Measurements from ENCODE around the gene PARN.

PARN gene

DNA sequence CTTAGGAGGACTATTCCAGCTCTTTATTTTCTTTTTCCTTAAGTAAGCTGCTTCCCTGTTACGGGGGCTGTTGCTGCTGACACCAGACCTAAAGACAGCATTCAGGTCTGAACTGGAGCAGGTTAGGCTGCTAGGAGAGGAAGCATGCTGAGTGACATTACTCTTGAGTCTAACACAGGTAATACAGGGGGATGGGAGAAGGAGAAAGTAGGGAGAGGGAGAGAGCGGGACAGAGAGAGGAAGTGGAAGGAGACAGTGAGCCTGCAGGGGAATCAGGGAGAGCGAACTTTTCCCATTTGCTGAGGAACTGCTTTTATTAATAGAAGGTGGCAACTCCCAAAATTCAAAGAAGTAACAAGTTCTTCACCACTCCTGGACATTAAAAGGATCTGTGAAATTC is 130.9 kb downstream of the PARN start:
- no peak for DNase-seq (ENCODE audit: low spot score)

DNA sequence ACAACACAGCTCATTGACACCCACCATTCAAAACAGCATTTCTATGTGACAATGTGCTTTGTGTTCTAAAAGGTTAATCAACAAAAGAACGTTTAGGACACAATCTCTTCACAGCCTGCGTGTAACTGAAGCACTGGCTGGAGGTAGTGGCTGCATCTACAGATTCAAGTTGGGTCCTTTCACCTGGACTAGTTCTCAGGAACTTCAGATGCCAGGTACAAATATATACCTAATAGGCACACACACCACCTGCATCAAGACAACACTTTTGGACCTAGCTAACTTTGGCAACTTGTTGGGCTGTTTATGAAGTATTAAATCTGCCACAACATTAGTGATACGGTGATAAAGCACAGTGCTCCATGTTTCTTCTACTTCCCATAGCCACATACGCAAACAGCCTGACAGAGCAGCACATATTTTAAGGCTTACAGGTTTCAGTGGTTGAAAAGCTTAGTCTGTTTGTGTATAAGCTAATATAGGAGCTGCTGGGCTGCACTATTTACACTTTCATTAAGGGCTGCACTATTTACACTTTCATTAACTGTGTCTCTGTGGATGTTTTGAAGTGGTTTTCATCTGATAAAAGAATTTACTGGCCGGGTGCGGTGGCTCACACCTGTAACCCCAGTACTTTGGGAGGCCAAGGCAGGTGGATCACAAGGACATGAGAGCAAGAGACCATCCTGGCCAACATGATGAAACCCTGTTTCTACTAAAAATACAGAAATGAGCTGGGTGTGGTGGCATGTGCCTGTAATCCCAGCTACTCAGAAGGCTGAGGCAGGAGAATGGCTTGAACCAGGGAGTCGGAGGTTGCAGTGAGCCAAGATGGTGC is 132.6 kb downstream of the PARN start:
- no peak for DNase-seq (ENCODE audit: low spot score)

DNA sequence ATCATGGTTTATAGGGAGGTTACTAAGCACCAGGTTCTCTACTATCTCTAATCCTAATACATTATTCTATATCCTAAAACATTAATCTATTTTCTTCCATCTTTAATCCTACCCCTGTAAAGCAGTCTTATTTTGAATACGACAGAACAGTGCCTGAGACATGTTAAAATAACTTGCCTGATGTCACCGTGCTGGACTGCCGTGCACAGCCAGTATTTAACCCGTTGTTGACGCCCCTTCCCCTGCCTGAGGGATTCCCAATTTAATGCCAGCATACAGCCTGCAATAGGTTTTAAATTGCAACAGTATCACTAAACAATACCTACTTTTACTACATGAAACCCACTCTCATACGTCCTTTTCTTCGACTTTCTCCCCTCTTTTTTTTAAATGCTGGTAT is 133.3 kb downstream of the PARN start:
- DNase-seq (ENCODE audit: low spot score) = no peak

DNA sequence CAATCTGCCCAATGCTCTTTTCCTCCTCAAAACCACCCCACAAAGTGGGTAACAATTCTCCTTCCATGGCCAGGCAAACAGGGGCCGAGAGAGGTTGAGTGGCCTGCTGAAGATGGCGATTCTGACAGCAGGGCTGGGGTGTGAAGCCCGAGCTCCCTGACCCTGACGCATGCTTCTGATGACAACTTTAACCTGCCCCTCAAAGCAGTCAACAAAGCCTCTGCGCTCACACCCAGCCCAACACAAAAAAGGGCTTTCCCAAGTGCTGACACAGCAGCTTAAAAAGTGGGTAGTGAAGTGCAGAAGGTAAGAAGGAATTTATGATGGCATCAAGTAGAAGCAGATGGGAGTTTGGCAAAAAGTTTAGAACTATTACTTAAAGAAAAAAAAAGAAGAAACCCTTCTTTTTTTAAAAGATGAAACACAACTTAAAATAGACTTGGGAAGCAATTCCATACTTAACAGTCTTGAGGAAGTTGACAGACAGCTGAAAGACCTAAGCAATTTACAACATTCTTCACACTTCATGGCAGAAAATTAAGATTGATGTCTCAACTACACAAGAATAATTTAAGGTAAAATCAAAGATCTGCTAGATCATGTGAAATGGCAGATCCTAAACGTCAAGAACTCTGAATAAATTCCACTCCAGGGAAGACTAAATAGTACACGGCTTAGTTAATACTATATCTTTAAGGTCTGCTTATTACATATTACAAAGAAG is 133.9 kb downstream of the PARN start:
- DNase-seq (ENCODE audit: low spot score) = no peak

DNA sequence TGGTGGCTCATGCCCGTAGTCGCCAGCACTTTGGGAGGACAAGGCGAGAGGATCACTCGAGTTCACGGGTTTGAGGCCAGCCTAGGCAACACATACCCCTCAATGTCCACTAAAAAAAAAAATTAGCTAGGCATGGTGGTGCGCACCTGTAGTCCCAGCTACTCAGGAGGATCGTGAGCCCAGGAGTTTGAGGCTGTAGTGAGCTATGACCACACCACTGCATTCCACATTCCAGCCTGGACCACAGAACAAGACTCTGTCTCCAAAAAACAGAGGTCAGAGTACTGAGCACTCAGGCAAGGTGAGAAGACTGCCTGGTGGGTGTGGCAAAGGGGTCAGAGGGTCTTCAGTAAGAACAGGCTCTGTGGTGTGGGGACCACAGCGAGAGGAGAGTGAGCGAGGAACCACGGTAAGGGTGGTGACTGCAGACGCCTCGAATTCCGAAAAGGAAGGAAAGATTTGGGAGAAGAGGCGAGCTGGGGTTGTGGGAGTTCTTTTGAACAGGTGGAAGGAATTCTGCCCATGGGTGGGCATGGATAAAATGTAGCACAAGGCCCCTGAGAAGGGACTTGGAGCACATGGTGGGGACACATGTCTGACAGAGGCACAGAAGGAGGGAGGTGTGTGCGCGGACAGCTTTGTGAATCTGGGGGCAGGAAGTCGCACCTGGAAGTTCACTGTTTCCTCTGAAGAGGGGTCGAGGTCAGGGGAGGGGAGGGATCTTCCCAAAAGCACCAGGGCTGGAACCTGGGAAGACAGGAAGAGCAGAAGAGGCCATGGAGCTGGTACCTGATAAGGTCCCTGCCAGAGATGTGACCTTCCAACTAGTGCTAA is 134.6 kb downstream of the PARN start:
- DNase-seq (ENCODE audit: low spot score) = no peak

DNA sequence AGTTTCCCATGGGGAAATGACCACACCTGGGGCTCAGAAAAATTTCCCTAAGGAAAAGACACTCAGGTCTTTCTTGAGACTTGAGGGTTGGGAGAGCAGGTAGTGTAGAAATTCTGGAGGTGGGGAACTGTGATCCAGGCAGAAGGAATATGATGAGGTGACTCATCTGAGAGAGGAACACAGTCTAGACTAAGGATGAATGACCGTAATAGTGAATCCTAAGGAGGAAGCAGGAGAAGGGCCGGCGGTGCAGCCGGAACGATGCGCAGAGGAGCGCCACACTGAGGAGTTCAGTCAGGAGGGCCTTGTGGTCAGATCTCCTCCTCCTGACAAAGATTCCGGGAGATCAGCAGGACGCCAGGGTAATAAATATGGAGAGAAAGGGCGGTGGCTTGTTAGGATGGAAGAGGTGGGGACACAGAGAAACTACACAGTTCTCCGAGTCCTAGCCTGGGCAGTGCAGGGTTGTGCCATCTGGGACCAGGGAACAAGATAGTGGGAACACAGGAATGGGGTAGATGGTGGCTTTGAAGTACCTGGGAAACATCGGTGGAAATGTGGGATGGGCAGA is 135.6 kb downstream of the PARN start:
- no peak for DNase-seq (ENCODE audit: low spot score)

DNA sequence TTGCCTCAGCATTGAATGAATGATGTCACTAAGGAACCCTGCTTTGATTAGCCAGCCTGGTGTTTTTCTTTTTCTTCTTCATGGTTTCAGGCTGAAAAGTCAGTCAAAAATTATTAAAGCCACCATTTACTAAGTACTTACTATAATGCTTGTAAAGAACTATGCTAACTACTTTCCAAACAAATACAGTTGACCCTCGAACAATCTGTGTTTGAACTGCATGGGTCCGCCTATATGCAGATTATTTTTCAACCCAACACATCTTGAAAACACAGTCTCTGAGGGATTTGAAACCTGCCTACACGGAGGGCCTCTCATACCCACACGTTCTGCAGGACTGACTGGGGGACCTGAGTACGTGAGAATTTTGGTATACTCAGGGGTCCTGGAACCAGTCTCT is 136.3 kb downstream of the PARN start:
- DNase-seq (ENCODE audit: low spot score) = no peak

DNA sequence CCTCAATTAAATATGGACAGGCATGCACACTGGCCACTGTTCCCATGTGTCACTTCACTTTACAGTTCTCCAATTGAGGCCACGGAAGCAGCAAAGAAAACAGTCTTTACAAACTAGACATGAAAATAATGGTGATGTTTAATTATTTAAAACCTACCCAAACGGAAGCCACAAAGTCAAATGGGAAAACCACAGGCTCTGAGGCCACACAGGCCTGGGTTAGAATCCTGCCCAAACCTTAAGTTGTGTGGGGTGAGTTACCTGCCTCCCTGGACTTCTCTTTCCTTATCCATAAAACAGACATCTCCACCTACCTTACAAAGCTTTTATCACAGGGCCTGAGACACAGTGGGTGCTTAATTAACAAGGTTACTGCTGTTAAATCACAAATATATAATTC is 137.4 kb downstream of the PARN start:
- DNase-seq (ENCODE audit: low spot score) = no peak

DNA sequence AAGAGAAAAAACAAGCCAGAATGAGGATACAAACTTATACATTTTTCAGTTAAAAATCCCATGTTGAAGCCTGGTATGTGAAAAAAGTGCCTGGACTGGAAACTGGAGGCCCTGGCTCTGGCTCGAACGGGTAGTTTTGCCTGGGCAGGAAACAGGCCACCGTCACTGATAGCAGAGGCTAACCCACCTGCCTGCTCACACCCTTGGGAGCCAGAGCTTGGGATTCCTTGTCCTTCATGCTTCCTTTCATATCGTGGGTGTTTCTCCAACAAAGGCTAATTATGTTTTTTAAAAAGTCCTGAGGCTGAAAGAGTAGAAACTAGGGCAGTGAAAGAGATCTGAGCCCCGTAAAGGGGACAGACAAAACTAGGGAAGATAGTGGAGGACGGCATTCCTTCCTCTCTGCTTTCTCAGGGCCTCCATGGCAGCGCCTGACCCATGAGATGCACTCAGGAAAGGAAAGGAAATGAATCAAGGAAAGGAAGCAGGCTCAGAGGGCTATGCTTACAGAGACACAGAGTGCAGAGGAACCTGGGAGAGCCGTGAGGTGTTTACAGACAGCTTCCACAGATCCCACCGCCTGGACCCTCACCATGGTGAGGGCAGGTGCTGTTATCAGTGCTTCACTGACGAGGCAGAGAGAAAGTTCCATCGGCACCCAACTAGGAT is 138.1 kb downstream of the PARN start:
- DNase-seq (ENCODE audit: low spot score) = no peak

DNA sequence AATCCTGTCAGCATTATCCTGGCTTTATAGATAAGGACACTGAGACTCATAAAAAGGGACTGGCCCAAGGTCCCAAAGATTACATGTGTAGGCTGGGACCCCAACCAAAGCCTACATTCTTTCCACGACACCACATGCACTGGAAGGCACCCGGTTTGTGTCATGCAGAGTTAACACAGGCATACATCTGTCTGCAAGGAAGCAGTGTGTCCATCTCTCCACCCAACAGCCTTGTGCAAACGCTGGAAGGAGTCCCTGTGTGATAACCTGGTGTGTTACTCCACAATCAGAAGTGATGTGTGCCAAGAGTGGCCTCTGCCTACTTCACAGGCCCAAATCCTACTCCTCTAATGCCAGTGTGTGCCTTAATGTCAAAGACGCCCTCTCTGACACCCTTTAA is 139.8 kb downstream of the PARN start:
- DNase-seq (ENCODE audit: low spot score) = no peak

DNA sequence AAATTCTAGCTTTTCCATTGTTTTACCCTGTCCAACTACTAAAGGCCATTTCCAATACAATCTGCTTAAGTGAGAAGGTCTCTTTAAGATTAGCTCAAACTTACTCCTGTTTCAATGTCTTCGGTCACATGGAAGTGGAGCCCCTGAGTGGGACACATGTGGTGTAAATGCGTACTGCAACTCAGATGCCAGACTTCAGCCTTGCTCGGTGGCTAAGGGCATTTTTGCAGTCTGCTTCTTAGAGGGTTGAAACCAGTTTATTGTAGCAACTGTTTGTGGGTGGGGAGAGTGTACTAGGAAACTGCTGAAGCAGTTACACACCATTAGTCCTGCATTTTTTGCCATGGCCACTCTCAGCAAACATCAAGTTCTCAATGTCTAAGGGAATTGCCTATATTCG is 140.6 kb downstream of the PARN start:
- no peak for DNase-seq (ENCODE audit: low spot score)

DNA sequence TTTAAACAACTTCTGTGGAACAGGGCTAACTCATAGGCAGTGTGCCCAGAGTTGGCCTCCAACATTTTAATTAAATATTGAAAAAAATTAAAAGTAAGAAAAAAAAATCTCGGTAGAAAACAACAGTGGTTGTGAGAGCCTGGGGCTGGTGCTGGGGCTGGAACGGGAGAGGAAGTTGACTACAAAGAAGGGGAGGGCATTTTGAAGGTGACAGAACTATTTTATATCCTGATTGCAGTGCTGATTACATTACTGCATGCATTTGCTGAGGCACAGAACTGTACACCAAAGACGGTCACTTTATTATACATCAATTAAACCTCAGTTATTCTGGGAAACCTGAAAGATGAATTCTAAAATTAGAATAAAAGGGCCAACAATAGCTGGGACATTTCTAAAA is 142.5 kb downstream of the PARN start:
- DNase-seq (ENCODE audit: low spot score) = peak; percentile 25

DNA sequence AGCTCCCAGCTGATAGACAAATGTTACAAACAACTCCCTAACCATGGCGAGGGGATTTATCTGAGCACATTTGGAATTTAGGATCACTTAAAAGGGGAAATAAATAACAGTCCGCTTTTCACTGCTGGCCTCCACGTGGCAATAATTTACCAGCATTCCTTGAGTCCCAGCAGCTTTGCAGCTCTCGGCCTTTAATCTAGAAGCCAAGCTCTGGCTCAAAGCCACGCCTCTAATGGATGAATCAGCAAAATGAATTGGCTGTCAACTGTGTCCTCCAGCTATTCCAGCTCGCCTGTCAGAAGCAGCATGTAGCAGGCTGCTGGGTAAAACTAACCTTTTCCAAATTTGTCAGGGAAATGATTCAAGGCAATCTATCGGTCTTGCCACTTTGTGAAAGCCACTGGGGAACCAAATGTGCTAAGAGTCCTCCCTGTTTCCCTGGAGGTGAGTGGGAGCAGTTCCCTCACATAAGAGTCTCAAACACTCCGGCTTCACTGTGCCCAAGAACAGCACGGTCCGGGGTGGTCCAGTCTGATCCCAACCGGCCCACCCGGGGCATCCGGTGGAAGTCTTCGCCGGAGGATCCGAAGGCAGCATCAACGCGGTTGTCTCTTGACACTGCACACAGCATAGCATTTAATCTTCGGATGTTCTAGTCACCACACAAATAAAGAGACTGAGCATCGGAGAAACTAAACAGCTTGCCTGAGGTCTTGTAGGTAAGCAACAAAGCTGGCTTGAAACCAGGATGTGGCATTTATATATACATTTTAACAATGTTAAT is 143.3 kb downstream of the PARN start:
- no peak for DNase-seq (ENCODE audit: low spot score)

DNA sequence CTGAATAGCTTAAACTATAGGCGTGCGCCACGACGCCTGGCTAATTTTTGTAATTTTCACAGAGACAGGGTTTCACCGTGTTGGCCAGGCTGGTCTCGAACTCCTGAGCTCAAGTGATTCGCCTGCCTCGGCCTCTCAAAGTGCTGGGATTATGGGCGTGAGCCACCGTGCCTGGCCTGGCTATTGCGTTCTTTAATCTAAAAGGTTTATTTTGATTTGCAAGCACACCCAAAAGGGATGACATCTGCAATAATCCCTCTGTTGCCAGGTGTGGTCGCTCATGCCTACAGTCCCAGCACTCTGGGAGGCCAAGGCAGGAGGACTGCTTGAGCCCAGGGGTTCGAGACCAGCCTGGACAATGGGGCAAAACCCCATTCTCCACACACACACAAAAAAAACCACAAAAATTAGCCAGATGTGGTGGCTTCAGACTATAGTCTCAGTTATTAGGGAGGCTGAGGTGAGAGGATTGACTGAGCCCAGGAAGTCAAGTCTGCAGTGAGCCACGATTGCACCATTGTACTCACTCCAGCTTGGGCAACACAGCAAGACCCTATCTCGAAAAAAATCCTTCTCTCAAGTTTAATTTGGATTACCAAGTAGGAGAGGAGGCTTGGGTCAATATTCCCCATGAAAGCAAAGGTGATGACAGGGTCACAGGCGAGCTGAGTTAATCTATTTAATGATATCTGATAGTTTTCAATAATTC is 144.1 kb downstream of the PARN start:
- no peak for DNase-seq (ENCODE audit: low spot score)

DNA sequence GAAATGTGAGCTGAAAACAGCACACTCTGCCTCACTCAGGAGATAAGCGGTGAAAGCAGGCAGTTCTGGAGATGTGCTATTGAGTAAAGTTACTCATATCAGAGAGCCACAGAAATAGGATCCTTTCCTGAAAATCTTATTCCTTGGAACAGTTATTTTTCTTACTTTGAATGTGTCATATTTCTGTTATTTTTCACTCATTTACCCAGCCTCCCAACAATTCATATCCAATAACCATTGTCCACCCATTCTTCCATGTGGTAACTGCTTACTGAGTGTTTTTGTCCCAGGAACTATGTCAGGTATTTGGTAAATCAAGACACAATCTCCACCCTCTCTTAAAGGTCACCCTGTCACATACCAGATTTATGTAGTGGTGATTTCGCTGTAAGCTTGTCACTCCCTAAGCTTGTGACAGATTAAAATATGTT is 144.9 kb downstream of the PARN start:
- DNase-seq (ENCODE audit: low spot score) = no peak

DNA sequence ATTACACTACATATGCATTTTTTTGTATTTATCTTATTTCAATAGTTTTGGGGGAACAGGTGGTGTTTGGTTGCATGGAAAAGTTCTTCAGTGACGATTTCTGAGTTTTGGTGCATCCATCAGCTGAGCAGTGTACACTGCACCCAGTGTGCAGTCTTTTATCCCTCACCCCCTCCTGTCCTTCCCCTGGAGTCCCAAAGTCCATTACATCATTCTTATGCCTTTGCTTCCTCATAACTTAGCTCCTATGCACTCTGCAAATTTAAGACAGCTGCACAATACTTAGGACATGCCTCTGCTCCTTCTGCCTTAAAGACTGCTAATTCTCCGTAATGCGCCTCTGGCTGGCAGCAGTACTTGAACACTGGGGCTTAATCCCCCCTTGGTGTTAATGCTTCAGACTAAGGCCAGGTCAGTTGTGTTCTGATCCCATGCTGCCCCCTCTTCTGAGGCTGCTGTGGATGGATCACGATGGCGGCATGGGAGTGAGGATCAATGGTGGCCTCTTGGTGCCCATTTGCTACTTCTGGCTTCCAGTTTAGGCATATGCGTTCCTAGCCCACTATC is 146.2 kb downstream of the PARN start:
- no peak for DNase-seq (ENCODE audit: low spot score)

DNA sequence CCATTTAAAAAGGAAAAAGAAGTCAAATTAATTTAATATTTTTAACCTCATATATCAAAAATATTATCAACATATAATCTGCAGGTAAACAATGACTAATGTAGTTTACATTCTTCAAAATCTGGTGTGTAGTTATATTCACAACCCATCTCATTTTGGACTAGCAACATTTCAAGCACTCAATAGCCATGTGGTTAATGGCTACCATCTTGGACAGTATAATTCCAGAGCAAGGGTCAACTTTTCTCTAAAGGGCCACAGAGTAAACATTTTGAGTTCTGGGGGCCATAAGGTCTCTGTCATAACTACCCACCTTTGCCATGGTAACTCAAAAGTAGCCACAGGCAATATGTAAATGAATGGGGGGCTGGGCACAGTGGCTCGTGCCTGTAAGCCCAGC is 153.9 kb downstream of the PARN start:
- DNase-seq (ENCODE audit: low spot score) = no peak

DNA sequence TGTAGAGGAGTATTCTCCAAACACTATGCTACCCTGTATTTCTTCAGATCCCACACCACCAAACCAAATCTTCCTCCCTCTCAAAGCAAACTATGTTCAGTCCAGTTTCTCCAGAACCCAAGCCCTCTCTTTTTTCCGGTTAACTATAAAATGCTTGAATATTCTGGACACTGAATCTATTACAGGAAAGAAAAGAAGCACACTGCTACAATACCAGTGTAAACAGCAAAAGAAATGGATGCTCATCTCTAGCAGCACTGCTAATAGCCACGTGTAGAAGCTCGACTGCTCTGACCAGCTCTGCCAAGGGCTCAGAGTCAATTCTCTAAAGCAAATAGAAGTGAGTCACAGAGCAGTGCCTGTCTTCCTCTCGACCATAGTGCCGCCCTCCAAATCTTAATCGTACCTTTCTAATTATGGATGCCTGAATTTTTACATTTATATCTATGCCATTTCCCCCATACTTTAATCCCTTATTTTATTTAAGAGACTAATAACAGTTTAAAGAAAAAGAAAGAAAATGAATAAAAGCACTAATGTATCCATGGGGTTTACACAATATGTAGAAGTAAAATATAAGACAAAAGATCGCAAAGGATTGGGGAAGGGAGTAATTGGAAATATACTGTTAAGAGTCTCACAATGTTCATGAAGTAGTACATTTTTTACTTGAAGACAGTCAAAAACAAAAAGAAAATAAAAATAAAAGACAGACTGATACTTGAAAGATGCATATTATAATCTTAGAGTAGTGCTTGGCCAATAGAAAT is 154.5 kb downstream of the PARN start:
- no peak for DNase-seq (ENCODE audit: low spot score)

DNA sequence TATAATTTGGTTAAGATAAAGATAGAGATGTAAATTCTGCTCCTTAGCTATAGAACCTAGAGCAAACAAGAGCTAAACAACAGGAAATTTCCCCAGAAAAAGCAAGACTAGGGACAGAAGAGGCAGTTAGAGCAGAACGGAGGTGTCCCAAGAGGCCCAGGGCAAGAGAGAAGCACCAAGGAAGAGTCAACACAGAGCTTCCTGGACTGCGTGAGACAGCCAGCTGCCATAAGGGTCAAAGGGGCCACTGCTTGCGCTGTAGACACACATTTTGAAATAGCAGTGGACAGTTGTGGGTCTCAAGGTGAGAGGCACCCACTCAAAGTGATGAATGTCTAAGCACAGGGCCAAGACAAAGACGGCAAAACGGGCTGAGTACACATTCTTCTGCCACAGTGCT is 156.6 kb downstream of the PARN start:
- DNase-seq (ENCODE audit: low spot score) = no peak

Measured in CD4-positive, alpha-beta T cell treated with Interleukin-6 at 100 ng/mL for 8 hours (primary cell).